GM19372 (cell line): ENCODE measurements around the gene FRZB.
"Not testable (repeated sequence)": the region's sequence is repeated elsewhere in the genome, so short reads cannot be mapped to it uniquely, and the experiment has no call there.

Experiments
- ATAC-seq: cut with Tn5 transposase; IDR thresholded peaks from one replicate; pipeline ENCODE4 v1.9.1; 2021; ENCODE audit warnings: mild to moderate bottlenecking, low read depth, moderate library complexity; ENCODE audit not compliant: unreplicated experiment

Gene FRZB

GRCh38 chr2:182891611-182892010, 25.2 kb upstream of the FRZB start:
- no peak for ATAC-seq

- ATAC-seq: no peak
These were observed 24.4 kb upstream of the FRZB start for GRCh38 chr2:182890773-182891378.

DNA sequence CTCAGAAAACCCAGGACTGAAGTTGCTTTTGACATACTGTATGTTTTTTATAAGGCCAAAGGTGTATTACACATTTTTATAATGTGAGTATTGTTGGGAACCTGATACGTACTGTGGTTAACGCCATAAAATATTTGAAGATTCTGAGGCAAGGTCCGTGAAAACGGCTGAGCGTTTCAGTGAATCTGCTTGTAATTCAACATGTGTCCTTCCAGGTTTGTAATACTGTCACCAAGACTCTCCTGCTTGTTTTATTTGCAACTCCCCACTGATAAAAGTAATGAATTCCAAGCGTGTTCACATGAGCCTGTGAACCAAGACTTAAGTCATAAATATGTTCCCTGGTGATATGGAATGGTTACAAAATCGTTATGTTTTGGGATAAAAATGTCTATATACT, 23.9 kb upstream of the FRZB start:
- no peak for ATAC-seq

GRCh38 chr2:182887753-182888415, 21.4 kb upstream of the FRZB start:
- no peak for ATAC-seq

- no peak for ATAC-seq
These were observed 20.7 kb upstream of the FRZB start for GRCh38 chr2:182887093-182887492.

DNA sequence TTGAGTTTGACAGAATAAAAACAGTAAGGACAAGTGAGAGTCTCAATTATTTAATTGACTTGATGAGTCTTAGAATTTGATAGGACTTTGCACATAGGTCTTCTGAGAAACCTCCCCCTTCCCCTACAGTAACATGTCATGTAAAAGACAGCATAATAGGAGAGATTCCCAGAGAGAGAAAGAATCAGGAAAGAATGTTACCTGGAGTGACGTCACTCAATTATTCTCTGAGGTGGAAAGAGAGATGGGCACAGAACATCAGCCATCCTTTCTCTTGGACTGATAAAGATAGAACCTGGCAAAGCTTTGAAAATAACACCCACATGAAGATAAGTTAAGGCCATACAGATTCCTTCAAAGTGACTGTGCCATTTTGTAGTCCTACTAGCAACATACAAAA, 19.3 kb upstream of the FRZB start:
- no peak for ATAC-seq

GRCh38 chr2:182883451-182883850, 17.0 kb upstream of the FRZB start:
- ATAC-seq: no peak

GRCh38 chr2:182880100-182880499, 13.7 kb upstream of the FRZB start:
- not testable (repeated sequence) for ATAC-seq

DNA sequence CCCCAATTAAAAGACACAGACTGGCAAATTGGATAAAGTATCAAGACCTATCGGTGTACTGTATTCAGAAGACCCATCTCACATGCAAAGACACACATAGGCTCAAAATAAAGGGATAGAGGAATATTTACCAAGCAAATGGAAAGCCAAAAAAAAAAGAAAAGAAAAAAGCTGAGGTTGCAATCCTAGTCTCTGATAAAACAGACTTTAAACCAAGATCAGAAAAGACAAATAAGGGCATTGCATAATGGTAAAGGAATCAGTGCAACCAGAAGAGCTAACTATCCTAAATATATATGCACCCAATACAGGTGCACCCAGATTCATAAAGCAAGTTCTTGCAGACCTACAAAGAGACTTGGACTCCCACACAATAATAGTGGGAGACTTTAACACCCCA, 10.2 kb upstream of the FRZB start:
- not testable (repeated sequence) for ATAC-seq

DNA sequence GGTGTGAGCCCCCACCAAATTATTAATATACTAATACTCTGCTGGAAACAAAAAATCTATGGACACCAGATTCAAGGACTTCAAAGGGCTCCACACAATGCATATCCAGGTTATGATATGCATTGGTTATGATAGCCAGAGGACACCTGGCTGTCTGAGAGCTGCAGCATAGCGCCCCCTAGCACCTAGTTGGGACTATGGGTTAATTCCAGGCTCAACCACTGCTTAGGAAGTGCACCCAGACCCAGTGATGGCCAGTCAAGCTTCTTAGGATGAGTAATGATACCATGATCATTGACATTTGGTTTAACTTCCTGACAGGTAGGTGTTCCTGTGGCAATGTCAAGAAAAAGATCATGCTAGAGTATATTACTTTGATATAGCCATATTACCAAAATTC, 3.8 kb upstream of the FRZB start:
- ATAC-seq: no peak

DNA sequence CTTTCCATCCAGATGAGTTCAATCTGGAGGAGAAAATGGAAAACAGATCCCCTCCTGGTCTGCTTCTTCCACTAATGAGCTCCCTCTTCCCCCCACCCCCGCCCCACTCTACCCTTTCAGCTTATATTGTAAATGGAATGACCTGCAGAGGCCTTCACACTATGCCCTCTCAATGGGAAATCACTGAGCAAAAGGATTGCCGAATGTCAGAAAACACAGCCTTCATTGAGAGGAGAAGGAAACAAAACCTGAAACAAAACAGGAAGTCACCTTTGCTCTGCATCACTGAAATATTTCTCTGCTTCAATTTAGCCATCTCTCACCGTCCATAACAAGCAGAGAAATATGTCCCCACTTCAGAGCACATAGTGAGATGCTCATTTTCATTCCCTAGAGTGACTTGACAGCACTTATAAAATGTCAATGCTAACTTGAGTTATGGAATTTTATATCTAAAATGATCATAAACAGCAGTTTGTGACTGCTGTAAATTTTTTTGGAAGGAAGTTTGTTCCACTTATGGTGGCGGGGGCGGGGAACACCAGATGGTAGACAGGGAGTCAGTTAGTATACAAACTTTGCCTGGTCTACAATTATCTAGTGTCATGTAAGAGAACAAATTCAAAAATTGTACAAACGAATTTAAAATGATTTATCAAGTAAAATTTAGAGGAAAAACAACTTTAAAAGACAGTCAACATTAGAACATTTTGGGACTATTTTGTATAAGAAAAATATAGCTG, 1.8 kb upstream of the FRZB start:
- ATAC-seq: no peak

- ATAC-seq: no peak
These were observed 1.1 kb upstream of the FRZB start for GRCh38 chr2:182867426-182868053.

GRCh38 chr2:182866095-182866460, 359 bp downstream of the FRZB start:
- ATAC-seq: no peak

DNA sequence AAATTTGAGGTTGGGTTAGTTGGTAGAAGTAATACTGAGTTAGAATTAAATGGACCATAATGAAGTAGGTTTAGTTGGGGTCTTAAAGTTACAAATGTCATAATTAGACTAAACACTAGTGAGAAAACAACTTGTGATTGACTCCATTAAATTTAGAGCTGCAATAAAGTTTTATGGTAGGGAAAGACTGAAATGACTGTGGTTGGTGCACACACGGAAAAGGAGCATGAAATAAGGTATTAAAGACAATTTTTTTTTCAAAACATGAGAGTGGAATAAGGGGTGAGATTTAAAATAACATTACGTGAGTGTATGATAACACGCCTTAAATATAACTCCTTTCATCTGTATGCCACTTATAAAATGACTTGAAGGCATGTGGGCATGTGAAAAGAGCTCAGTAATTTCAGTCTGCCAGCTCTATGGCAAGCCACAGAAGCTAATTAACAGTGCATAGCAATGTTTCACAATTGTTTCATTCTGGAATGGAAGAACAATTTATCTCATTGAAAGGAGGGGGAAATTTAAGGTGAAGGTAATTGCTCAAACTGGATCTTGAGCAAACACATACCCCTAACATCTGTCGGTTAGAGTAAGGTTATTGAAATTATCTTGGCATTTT, 1.4 kb downstream of the FRZB start:
- ATAC-seq: no peak

DNA sequence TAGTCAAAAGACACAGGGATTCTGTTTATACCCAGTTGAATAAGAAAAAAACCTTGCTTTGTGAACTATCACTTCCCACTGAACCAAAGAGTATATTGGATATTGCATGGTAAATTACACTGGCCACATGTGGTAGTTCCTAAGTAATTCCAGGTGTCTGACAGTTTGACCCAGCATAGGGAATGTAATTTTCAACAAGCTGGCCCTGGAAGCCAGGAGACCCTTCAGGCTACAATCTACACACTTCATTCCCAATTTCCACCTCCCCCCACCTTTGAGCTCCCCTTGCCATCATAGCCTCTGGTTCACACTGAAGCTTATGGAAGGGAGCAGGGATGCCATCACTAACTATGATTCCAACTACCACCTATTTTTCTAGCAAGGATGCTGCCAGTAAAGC, 2.8 kb downstream of the FRZB start:
- ATAC-seq: no peak

DNA sequence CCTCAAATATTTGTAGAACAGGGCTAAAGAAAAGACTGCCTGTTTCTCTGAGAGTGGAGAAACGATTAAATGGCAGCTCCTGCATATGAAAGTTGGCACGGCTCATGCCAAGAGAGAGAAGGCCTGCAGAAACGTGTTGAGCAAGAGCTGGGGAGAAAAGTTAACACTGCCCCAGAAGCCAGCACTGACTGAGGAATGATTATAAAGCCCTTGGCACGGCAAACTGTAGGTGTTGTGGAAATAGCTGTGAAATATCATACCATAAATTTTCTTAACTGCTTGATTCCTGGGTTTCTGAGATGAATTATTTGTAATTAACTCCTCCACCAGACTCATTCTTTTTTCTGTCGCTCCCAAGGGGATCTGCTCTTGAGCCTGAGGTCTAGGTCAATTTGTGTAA, 4.3 kb downstream of the FRZB start:
- no peak for ATAC-seq

- no peak for ATAC-seq
These were observed 5.6 kb downstream of the FRZB start for GRCh38 chr2:182860858-182861257.

DNA sequence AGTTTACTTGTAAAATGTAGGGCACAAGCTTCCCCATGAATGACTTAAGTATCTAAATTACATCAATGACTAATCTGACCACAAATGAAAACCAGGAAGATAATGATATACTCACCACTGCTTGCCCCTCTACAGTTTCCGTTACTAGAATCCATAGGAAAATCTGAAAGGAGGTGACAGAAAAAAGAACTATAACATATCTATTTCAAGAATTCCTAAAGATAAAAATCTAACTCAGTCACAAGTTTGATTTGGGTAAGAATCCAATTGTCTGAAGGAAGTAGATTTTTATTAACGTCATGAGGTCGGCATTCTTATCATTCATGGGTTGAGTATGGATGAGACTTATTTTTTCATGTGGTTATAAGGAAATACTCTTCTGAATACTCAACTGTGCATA, 7.8 kb downstream of the FRZB start:
- ATAC-seq: no peak

GRCh38 chr2:182855376-182855775, 11.1 kb downstream of the FRZB start:
- ATAC-seq: no peak

GRCh38 chr2:182854375-182855105, 11.9 kb downstream of the FRZB start:
- ATAC-seq: no peak
